D721Med (cell line): ENCODE data around the gene NAA16.

Experiments
- DNase-seq: peaks from one replicate; pipeline ENCODE4 v3.0.0; 2011; ENCODE audit warnings: low spot score; ENCODE audit not compliant: insufficient read length
- FAIRE-seq: peaks from 2 replicates; lab custom pipeline; 2011; peaks lifted over from hg19 to GRCh38; lab: Jason Lieb, UNC
- TF ChIP-seq, protein P1 (sequence below): IDR thresholded peaks from 2 replicates; pipeline ENCODE4 v1.5.1; 2012; ENCODE audit warnings: mild to moderate bottlenecking, control low read depth; ENCODE audit not compliant: insufficient read depth; ENCODE audit errors: missing control alignments

The NAA16 gene

GRCh38 chr13:41310963-41311405, at the start of gene NAA16:
Gene NAA16, plus strand, starts transcription at chr13:41311267. Its CDS starts 262 bp downstream, at chr13:41311529.
- FAIRE-seq = no peak
- TF ChIP-seq, protein P1, sequence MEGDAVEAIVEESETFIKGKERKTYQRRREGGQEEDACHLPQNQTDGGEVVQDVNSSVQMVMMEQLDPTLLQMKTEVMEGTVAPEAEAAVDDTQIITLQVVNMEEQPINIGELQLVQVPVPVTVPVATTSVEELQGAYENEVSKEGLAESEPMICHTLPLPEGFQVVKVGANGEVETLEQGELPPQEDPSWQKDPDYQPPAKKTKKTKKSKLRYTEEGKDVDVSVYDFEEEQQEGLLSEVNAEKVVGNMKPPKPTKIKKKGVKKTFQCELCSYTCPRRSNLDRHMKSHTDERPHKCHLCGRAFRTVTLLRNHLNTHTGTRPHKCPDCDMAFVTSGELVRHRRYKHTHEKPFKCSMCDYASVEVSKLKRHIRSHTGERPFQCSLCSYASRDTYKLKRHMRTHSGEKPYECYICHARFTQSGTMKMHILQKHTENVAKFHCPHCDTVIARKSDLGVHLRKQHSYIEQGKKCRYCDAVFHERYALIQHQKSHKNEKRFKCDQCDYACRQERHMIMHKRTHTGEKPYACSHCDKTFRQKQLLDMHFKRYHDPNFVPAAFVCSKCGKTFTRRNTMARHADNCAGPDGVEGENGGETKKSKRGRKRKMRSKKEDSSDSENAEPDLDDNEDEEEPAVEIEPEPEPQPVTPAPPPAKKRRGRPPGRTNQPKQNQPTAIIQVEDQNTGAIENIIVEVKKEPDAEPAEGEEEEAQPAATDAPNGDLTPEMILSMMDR = no peak
- peak; percentile 95 for DNase-seq

- DNase-seq = peak; percentile 39
- FAIRE-seq = no peak
- TF ChIP-seq, protein P1 = no peak
Observed at GRCh38 chr13:41263261-41263971, 47.7 kb upstream of the NAA16 start, which contains the start of gene MTRF1. Gene MTRF1, minus strand, starts transcription at chr13:41263576. Its CDS starts 2,669 bp downstream, at chr13:41260907.

DNA sequence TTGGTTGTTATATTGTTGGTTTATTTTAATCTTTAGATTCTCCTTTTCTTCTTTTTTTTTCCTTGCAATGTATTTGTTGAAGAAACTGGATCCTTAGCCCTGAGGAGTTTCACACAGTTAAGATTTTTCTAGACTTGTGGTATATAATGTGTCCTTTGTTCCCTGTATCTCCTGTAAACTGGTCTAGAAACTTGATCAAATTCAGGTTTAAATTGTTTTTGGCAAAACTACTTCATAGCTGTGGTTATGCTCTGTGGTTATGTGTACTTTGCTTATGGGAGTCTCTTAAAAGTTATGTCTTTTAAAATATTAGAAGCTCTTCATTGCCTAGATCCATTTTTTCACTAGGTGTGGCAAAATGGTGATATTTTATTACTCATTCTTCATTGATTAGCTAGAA, 44.0 kb upstream of the NAA16 start:
- TF ChIP-seq, protein P1 = no peak
- FAIRE-seq = no peak
- DNase-seq = no peak

DNA sequence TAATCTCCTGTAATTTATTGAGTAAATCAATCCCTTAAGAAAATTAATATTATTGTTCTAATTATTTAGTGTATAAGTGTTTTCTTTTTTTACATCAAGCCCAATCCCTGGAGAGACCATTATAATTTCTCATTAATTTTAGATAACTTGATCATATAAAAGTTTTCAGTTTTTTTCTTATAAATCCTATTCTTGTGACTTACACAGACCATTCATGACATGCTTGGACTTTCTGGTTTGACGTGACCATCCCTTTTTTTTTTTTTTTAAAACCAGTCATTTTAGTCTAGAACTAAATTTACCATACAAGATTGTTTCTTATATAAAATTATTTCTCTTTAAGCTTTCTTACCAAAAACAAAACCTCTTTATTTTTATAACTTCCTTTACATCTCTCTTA, 42.3 kb upstream of the NAA16 start:
- no peak for DNase-seq
- no peak for FAIRE-seq
- TF ChIP-seq, protein P1 = no peak

DNA sequence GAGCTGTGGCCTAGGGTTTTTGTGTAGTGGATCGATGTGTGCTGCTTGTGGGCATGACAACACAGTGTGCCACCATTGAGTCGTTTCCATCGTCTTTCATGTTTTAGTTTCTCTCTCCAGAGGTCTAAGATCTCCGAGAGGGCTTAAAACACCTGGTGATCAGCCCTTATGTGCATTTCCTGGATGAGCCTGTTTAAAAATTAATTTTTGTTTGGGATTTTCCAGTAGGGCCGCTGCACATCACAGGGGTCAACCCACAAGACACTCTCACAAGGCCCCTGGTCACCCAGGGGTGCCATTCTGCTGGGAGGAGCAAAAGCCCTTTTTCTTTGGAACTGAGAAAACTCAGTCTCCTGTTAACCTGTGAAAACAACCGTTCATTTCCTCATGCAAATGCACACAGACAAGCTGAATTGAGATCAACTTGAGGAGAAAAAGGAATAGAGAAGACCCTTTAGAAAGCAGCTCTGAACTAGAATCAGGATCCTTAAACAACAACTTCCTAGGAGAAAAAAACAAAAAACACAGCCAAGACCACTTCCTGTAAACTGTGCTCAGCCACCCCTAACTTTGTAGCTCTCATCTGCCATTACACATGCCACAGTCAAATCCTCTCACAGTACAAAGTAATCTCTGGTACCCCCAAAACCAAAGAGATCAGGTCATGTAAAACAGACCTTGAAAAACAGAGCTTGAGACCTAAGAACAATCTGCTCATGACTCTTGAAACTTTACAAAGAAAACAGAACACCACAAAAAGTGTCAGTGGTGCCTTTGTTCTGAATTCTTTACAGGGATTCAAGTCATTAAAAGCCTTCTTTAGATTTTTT, 39.4 kb upstream of the NAA16 start:
- DNase-seq (no peak), FAIRE-seq (no peak)
- TF ChIP-seq, protein P1 = no peak

DNA sequence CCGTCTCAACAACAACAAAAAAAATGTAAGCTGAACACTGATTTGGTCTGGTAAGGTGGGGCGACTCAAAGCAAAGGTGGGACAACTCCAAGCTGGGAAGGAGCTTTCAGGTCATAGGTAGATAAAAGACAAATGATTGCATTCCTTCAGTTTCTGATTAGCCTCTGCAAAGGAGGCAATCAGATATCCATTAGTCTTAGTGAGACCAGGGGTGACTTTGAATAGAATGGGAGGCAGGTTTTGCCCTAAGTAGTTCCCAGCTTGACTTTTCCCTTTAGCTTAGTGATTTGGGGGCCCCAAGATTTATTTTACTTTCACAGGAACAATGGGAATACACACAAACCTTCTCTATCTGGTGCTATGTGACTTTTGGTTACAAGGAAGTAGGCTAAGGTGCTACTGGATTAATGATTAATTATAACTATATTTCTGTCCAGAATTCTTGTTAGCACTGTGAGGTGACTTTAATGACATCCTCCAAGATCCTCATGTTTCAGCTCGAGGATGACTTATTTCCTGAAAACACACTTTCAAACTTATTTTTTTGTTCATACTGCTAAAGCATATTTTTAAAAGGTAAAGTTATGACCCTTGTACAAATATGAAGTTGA, 37.1 kb upstream of the NAA16 start:
- no peak for FAIRE-seq
- TF ChIP-seq, protein P1 = no peak
- no peak for DNase-seq
